OCI-LY7 (cell line): ENCODE measurements around the gene RTEL1. TPM values are rescaled to one million over a fixed set of nuclear protein-coding genes. Genes with fewer than 3 reads are reported as not detected.

ENCODE experiments used
- BruUV-seq: library from RNA; stranded (reverse); fragments of 400-500 nt; replicated peaks from 2 replicates; lab custom pipeline; 2021; lab: Mats Ljungman, UMichigan
- CTCF ChIA-PET: fragments of 300-600 bp; sonication (Branson Sonifier 250); formaldehyde crosslinking; loops from one replicate; lab custom pipeline; 2022; ENCODE audit warnings: antibody characterized with exemption; ENCODE audit not compliant: unreplicated experiment; lab: Charles Lee
- POLR2A ChIA-PET: fragments of 300-600 bp; sonication (Branson Sonifier 250); formaldehyde crosslinking; loops from one replicate; lab custom pipeline; 2022; ENCODE audit warnings: antibody characterized with exemption; lab: Charles Lee
- DNase-seq: peaks from one replicate; pipeline ENCODE4 v3.0.0-alpha.2; 2015; ENCODE audit warnings: low spot score
- H2AFZ ChIP-seq: fragments of 200-600 bp; sonication (generic), shearing (Covaris generic); 2 replicates; pipeline ENCODE4 v1.6.1; 2014; ENCODE audit warnings: mild to moderate bottlenecking, antibody characterized with exemption, low read length, moderate library complexity
- H3K27ac ChIP-seq: fragments of 200-600 bp; sonication (generic); 2 replicates; pipeline ENCODE4 v1.5.1; 2014; ENCODE audit warnings: mixed run types, low read depth, mild to moderate bottlenecking, moderate library complexity, low read length, inconsistent platforms; ENCODE audit not compliant: poor library complexity, severe bottlenecking
- H3K36me3 ChIP-seq: fragments of 200-600 bp; sonication (generic); 2 replicates; pipeline ENCODE4 v1.6.1; 2014; ENCODE audit warnings: mild to moderate bottlenecking, antibody characterized with exemption, low read length, moderate library complexity, mixed read lengths; ENCODE audit not compliant: insufficient read depth
- H3K4me1 ChIP-seq: fragments of 200-600 bp; sonication (generic); 2 replicates; pipeline ENCODE4 v1.5.1; 2014; ENCODE audit warnings: mild to moderate bottlenecking, low read length; ENCODE audit not compliant: insufficient read depth, poor library complexity, severe bottlenecking
- H3K4me2 ChIP-seq: fragments of 200-600 bp; sonication (generic); 2 replicates; pipeline ENCODE4 v1.6.1; 2014; ENCODE audit warnings: mild to moderate bottlenecking, low read length
- H3K4me3 ChIP-seq: fragments of 200-600 bp; sonication (generic); 2 replicates; pipeline ENCODE4 v1.5.1; 2014; ENCODE audit warnings: mild to moderate bottlenecking, low read depth, low read length; ENCODE audit not compliant: poor library complexity, severe bottlenecking
- H3K79me2 ChIP-seq: fragments of 200-600 bp; sonication (generic); 2 replicates; pipeline ENCODE4 v1.6.1; 2016; ENCODE audit warnings: low read depth, mild to moderate bottlenecking, low read length, moderate library complexity, mixed read lengths; ENCODE audit not compliant: insufficient read depth
- H3K9me2 ChIP-seq: fragments of 200-600 bp; sonication (generic); 2 replicates; pipeline ENCODE4 v1.6.1; 2016; ENCODE audit warnings: mild to moderate bottlenecking, low read length, mixed read lengths; ENCODE audit not compliant: insufficient read depth
- H3K9me3 ChIP-seq: fragments of 200-600 bp; sonication (generic); 2 replicates; pipeline ENCODE4 v1.6.1; 2014; ENCODE audit warnings: mild to moderate bottlenecking, mixed run types, low read length, mixed read lengths
- H4K20me1 ChIP-seq: fragments of 200-600 bp; sonication (generic); 2 replicates; pipeline ENCODE4 v1.6.1; 2014; ENCODE audit warnings: mild to moderate bottlenecking, antibody characterized with exemption, low read length, moderate library complexity, mixed read lengths; ENCODE audit not compliant: insufficient read depth
- CTCF ChIP-seq: fragments of 200-600 bp; sonication (generic); conservative IDR thresholded peaks from 2 replicates; pipeline ENCODE4 v1.5.1; 2014; ENCODE audit warnings: mild to moderate bottlenecking, antibody characterized with exemption, low read length, moderate library complexity, mixed read lengths
- EZH2phosphoT487 ChIP-seq: fragments of 200-600 bp; sonication (generic); IDR thresholded peaks from 2 replicates; pipeline ENCODE4 v1.6.1; 2018; ENCODE audit warnings: low read depth, borderline replicate concordance, mild to moderate bottlenecking, mixed run types, antibody characterized with exemption, low read length, moderate library complexity, mixed read lengths
- intact Hi-C: fragments of 100-400 bp; cut with micrococcal nuclease; formaldehyde crosslinking; loops from one replicate; pipeline ENCODE4 v1.10.0; 2022; ENCODE audit not compliant: unreplicated experiment
- total RNA-seq, 2 experiments: library from RNA; depleted of rRNA in 1 of 2; stranded (reverse); fragments of >200 nt in 1 of 2; shearing (Covaris generic) in 1 of 2; gene quantifications; 2 replicates each; pipeline ENCODE4 v1.2.3, GENCODE V29; 2014 to 2022

The RTEL1 gene
- total RNA-seq, 2 experiments from 2014 or later: 22.5 to 47.2 TPM

- H3K36me3 ChIP-seq: peaks cover 7% of the 10 kb centered on the region; the same call in 1 of the 2 replicates
- CTCF ChIA-PET: no interaction called here
- H3K9me2 ChIP-seq: no peaks in the 10 kb centered on the region
- intact Hi-C loops: no loop called here
- H2AFZ ChIP-seq: no peak overlapping the region
- no peak overlapping the region for H3K4me3 ChIP-seq
- H3K79me2 ChIP-seq: peaks cover 3% of the 10 kb centered on the region
- POLR2A ChIA-PET: interaction anchor here (0.7 kb wide), 1 partner anchor 59 kb away, joined by 3 read pairs; no protein-coding TSS in a partner anchor
- H3K4me2 ChIP-seq: no peak overlapping the region
- BruUV-seq: no TSS peak
- DNase-seq: no peak
- H3K9me3 ChIP-seq: no peaks in the 10 kb centered on the region
- no peak overlapping the region for H3K27ac ChIP-seq
- no peaks in the 10 kb centered on the region for H4K20me1 ChIP-seq
- peaks cover 16% of the 10 kb centered on the region for H3K4me1 ChIP-seq
- TF ChIP-seq EZH2phosphoT487: no peak
- no peak for TF ChIP-seq CTCF
Measured at GRCh38 chr20:63633732-63634131, 24.4 kb upstream of the RTEL1 start.

GRCh38 chr20:63635431-63636141, 22.5 kb upstream of the RTEL1 start:
- peak; percentile 61 for DNase-seq
- Histone ChIP-seq H3K9me2 (no peaks in the 10 kb centered on the region), H3K27ac (peak overlapping the region; percentile 55), H3K36me3 (no peaks in the 10 kb centered on the region), H3K4me1 (peaks cover 32% of the 10 kb centered on the region), H4K20me1 (no peaks in the 10 kb centered on the region), H3K79me2 (no peaks in the 10 kb centered on the region), H3K9me3 (no peaks in the 10 kb centered on the region), H3K4me2 (peak overlapping the region; percentile 52; the same call in 1 of the 2 replicates), H3K4me3 (no peak overlapping the region), H2AFZ (peak overlapping the region; percentile 88)
- ChIA-PET POLR2A (no interaction called here), CTCF (no interaction called here)
- intact Hi-C loops: no loop called here
- TF ChIP-seq EZH2phosphoT487 (no peak), CTCF (no peak)
- no TSS peak for BruUV-seq
